Measurements from ENCODE around the gene SLC17A6.

Gene SLC17A6

DNA sequence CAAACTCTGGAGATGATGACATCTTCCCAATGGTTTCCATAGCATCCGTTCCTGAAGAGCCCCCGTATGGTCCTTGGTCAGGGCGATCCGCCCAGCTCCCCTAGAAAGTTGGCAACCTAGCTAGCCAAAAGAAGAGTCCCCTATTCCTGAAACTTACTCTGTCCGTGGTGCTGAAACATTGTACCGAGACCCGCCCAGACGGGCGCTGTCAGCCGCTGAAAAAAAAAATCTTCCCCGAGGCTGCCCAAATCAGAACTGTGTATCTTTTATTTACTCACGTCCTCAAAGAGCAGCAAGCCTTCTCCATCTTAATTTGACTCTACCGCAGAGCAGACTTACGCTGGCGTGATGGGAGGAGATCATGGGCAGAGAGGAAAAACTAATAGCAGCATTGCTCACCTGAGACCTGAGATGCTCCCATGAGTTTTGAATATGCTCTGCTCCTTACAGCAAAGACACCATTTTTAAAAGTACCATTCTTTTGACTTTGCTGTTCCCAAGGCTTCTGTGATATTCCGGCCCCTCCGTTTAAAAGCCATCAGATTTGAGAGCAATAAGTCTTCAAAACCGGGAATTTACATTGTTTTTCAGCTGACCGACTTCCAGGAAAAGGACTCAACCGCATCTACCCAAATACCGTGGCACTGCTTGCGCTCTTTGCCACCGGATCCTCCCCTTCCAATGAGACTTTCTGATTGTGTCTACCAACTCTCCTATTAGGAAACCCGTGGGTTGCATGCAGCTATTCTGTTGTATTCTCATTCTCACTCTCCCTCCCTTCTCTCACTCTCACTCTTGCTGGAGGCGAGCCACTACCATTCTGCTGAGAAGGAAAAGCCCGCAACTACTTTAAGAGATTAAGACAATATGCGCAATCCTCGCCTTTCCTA, at the start of gene SLC17A6:
TSS of gene SLC17A6 (plus strand) at position 786 of the 890 bp plus-strand sequence. CDS start 153 bp downstream, outside the sequence.
- peak; percentile 92 for DNase-seq

DNA sequence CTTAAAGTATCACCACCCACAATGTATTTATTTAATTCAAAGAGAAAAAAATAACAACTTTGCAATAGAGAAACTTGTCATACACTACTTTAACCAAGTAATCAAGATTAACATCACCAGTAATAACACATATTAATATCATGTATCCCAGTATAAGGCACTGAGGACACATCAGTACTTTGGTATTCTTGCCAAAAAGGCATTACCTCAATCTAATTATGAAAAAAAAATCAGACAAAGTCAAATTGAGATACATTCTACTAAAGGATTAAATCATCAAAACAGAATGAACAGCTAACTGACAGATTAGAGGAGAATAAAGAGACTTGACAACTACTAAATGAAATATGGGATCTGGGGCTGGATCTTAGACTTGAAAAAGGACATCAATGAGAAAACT, 35.8 kb upstream of the SLC17A6 start:
- no peak for DNase-seq

DNA sequence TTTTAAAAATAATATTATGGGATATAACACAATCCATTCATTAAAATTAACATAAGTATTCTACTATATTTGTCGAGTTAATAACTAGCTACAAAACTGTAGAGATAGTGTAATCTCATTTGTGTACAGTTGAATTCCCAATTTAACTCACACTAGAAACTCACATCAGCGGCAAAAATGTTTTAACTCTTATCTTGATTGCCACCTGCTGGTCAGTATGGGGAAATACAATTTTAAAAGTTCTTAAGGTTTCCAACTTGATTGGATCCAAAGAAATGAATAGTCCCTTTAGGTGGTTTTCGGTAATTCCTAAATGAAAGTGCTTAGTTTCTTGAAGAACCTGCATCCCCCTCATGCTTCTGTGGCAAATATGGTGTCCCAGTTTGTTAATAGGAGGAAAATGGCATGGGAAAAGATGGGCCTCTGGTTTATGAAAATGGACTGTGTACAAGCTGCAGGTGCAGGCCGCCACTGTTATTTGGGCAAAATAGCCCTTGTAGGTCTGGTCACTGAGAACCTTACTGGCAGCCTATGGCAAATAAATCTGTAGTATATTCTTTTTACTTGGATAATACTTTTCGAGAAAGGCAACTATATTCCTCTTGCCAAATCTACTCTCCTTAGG, 33.7 kb upstream of the SLC17A6 start:
- peak; percentile 59 for DNase-seq

DNA sequence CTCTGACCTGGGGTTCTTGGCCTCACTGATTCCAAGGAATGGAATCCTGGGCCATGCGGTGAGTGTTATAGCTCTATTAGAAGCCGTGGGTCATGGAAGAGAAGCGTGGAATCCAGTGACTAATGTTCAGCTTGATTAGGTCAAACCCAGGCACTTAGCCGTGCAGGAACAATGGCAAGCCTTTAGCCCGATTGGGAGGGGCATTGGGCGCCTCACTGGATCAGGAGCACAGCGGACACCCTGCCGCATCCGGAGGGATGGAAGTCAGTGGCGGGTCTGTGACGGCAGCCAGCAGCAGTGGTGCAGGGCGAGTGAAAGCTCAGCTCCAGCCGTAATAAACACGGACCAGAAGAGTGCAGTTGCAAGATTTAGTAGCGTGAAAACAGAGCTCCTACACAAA, 20.5 kb upstream of the SLC17A6 start:
- DNase-seq: no peak

DNA sequence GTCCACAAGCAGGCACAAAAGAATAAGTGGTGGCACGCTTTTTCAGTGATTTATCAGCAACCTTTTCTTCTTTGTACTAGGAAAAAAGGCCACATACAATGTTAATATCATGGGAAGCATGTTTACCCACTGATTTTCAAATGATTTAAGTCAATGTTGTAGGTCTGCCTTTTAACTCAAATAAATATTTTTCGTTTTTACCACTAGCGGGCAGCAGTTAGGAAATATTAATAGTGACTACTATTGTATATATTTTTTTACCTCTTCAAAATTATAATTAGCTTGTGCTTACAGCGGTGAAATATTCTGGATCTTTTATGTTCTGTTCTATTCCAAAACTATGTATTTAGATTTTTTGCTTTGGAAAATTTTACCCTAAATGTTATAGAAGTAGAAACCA, 6.4 kb upstream of the SLC17A6 start:
- DNase-seq: no peak

DNA sequence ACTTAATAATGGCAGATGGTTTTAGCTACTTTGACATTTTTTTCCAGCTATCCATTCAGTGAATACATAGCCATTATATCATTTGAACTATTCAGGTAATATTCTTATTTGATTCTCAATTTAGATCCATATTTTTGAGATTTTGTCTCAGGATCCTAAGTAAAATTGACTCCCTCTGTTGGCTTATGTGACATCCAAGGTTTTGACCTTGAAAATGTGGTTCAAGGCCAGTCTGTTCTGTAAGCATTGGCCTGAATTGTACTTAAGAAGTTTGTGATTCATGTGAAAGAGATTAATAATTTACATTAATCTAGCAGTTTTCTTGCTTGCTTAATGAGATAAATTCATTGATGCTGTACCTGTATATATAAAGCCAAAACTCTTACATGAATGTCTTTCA, 1.6 kb upstream of the SLC17A6 start:
- no peak for DNase-seq

DNA sequence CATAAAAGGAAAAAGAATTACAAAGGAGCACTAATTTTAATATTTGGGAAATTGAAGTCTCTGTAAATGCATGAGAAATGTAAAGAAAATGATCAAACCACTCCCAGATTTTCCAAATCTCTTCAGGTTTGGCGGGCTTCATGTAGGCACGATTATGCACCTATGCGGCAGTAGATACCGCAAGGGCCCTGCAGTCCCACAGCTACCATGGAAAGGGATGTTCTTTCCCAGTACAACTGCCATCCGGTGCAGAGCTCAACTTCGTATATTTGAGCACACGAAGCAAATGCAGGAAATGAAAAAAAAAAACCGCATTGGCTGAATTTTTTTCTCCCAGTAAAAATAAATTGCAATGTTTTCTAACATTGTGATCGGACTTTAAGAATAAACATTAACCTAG, 1.4 kb downstream of the SLC17A6 start:
- DNase-seq: peak; percentile 49

DNA sequence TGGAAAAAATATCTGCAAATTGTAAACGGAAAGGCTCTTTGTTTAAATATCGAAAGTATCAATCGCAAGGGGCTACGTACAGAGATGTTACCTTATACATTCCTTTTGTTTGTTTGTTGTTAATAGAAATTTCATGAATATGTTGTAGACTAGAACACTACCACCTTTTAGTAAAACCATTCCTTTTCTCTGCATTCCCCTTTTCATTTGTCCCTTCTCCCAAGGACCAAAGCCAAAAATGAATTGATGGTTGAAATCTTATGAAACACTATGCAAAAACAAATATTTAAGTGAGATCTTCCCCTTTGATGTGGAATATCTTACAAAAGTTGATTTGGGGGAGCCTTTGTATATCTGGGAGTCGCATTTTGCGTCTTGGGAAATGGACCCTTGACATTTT, 2.1 kb downstream of the SLC17A6 start:
- DNase-seq: peak; percentile 72

DNA sequence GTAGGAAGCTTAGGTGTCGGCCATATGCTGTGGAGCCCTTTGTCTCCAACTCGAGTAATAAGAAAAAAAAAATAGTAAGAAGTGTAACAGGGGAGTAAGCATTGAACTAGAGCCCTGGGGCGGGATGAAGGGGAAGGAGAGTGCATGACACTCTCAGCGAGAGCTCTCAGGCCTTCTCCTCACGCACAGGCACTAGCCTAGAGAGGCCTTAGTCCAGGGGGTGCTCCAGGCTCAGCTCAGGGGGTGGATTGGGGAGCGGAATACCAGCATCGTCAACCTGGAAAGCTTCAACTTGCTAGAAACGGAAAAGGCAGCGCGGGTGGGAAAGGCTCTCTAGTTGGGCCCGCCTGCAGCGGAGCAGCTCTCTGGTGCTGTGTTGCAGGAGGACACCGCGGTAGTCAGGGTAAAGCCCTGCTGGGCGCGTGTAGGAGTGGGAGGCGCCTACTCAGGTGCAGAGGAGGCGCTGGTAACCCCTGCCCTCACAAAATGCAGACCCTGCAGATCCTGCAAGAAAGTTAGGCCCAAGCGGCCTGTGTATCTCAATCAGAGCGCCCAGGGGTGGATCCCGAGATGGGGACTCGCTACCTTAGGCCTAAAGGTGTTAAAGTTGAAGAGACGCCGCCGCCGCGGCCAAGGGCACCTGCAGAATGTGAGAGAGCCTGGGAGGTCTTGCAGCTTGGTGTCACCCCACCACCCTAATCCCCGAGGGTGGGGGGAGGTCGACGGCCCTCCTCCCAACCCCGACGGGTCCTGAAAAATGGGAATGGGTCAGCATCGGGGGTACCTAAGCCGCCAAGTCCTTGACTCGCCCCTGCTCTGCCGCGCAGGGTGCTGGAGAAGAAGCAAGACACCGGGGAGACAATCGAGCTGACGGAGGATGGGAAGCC, 2.8 kb downstream of the SLC17A6 start:
- DNase-seq: peak; percentile 67

DNA sequence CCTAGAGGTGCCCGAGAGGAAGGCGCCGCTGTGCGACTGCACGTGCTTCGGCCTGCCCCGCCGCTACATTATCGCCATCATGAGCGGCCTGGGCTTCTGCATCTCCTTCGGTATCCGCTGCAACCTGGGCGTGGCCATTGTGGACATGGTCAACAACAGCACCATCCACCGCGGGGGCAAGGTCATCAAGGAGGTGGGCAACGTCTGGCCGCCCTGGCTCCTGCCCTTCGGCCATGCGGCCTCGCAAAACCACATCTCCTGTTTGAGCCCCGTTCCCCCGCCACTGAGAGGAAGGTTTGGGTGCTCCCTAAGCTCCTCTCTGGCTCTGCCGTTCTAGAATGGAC, 3.4 kb downstream of the SLC17A6 start:
- DNase-seq: no peak

DNA sequence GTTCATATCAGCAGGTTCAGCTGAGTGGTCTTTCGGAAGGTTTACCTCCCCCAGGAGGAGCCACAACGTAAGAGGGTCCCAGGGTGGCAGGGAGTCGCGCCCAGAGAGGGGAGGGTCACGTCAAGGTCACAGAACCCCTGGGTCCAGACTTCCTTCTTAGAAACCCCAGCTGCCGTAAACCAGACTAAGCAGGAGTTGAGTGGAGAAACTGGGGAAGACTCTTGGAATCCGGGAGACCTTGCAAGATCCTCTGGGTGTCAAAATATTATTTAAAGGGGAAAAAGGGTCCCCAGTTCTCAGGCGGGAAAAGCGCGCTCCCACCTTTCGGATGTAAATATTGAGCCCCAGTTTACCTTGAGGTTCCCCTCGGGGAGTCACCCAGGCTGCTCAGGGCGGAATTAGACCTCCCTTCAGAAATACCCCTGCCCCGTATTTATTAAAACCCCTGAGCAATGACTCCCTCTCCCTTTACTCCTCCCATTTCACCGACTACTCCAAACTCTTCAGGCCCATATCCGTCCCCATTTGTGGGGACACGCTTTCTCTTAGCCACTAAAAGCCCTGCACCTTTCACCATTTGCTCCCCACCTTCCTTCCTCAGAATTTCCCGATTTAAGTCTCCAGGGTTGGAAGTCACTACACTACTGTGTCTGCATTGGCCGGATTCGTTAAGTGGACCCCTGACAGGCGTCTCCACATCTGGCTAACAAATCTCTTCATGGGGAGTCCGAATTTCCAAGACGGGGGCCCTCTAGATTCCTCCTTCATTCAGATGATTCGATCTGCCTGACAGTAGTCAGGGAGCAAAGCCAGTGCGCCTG, 4.2 kb downstream of the SLC17A6 start:
- DNase-seq: peak; percentile 44

DNA sequence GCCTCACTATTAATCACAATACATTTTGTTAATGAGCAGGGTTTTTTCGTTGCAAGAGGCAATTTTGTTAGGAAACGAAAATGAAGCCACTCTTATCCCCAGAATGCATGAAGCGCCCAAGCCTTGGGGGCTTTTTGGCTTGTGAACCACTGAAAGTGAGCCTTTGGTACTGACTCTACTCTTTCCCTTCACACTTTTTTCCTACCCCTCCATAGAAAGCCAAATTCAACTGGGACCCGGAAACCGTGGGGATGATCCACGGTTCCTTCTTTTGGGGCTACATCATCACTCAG, 4.8 kb downstream of the SLC17A6 start:
- no peak for DNase-seq

DNA sequence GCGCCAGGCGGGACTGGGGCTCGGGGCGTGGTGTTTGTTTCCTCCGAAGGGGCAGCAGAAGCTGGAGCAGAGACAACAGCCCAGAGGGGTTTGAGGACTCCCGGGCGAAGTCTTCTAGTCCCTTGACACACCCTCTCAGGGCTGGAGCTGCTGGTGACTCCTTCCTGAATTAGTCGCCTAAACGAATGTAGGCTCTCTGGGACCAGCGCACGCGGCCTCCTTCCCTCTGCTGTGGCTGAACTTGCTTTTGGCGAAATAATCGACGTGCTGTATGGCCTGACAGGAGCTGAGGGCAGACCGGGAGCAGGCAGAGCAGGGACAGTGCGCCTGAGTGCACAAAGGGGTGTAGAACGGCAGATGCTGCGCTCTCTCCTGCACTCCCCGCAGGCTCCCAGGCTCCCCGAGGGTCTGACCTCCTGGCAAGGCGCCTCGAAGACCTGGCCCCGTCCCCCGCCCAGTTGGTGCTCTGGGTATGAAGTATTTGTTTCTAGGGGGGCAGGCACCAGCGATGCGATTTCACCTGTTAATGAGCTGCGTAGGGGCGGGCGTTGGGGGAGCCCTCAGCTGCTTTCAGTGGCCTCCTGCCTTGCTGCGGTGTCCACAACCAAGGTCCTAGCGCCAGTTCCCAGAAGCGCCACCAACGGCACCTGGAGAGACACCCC, 5.3 kb downstream of the SLC17A6 start:
- peak; percentile 77 for DNase-seq

DNA sequence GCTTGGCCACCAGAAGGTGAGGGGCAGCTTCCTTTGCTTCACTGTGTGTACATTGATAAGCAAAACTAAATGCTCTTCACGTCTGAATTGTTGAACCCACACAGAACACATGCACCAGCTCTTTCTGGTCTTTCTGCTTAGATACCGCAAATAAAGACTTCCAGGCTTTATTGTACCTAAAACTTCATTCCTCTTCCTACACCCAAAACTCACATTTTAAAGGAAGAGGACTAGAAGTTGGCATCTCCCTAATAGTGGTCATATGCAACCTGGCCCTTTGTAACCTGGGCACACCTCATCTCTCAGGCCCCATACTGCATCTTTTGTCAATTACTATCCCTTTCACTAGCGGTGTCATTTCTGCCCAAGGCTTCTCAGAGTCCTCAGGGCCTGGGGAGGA, 5.9 kb downstream of the SLC17A6 start:
- DNase-seq: peak; percentile 42

DNA sequence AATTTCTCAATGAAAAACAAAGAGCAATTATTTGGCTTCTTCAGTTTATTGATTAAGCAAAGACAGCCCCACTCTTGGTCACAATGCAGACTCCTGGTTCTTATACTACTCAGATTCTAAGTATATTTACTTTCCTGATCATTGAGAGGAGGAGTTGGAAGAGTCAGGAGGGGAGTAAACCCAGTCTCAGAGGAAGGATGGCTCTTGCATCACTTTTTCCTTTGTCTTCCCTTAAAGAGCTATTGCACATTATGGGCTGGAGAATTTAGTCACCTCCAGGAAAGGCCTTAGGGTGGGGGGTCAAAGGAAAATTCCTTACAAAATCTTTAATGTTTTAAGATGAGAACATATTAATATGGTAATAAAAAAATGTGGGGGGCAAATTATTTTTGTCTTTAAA, 8.1 kb downstream of the SLC17A6 start:
- DNase-seq: no peak

DNA sequence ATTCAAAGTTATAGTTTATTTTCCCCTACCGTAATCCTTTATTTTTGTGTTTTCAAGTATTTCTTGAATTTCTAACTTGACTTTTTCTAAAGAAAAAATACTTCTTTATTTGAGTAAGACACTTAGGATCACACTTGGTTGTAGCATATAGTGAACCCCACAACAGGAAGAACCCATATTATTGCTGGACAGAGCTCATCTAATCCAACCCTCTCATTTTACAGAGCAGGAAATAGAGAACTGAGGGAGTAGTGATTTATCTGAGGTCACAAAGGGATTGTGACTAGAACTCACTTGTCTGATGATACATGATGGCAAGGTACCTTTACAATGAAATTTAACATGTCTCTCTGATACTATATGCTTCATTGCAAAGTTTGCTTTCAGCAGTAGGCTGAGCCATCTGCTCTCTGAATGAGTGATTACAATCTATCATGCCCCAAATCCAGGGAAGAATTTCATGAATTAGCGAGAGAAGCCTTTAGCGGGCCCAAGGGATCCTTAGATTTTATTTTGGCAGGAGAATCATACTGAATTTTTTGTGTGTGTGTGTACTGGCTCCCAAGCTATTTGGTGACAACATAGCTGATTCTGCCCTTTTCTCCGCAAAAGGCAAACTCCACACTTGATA, 9.8 kb downstream of the SLC17A6 start:
- no peak for DNase-seq

DNA sequence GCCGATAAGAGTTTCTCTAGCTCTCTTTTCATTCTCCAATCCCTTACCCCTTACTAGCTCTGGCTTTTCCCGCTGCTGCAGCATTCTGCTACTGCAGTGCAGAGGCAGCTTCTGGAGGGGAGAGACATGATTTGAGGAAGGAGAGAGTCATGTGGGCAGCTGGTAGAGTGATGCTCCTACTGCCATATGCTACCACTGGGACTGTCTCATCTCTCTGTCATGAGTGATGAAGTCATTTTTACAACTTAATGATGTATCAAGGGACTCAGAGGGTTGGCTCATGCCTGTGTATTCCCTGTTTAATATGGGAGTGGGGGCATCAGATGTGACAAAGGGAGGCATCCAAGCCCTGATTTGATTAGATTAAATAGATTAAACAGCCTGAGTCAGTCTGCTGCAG, 11.3 kb downstream of the SLC17A6 start:
- peak; percentile 74 for DNase-seq

DNA sequence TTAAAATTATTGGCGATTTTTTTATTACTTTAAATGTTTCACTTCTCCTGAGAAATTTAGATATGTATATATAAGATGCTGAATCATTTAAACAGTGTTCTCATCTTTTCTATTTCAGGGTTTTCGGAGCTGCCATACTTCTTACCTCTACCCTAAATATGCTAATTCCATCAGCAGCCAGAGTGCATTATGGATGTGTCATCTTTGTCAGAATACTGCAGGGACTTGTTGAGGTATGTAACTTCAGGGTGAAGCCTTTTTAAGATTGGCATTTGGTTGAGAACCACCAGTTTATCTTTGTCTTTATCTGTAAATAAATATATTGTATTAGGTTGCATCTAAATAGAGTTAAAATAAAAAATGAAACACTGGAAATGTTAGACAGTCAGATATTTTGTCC, 21.1 kb downstream of the SLC17A6 start:
- no peak for DNase-seq

DNA sequence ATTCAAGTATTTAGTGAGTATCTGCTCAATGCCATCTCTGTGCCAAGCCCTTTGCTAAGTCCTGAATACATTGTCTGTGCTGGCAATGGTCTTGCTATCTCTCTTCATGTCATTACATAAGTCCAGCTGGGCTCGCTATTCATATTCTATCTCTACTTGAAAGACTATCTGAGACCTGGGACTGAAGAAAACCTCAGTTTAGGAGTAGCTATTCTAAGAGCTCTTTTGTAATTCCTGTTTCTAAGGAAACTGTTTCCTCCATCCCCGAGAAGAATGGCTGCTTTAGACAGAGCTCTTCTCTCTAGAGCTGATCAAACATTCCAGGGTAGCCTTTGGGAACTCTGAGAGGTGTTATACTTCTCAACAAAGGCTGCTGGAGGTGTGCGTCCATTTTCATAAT, 33.0 kb downstream of the SLC17A6 start:
- DNase-seq: no peak

DNA sequence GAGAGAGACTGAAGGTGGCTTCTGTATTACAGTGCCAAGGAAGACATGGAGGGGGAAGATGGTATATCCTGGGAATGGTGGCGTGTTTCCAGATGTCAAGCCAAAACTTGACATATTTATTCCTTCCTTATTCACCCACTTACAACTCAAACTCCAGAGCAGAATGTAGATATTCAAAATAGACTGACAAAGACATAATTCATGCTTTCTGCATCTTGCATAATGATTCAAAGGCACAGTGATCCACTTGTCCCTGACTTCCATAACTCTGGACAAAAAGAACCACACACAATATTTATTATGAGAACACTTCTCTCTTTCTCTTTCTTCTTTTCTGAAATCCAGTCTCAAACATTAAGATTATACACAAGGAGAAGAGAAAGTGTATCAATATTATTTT, 48.9 kb downstream of the SLC17A6 start:
- DNase-seq: no peak

DNA sequence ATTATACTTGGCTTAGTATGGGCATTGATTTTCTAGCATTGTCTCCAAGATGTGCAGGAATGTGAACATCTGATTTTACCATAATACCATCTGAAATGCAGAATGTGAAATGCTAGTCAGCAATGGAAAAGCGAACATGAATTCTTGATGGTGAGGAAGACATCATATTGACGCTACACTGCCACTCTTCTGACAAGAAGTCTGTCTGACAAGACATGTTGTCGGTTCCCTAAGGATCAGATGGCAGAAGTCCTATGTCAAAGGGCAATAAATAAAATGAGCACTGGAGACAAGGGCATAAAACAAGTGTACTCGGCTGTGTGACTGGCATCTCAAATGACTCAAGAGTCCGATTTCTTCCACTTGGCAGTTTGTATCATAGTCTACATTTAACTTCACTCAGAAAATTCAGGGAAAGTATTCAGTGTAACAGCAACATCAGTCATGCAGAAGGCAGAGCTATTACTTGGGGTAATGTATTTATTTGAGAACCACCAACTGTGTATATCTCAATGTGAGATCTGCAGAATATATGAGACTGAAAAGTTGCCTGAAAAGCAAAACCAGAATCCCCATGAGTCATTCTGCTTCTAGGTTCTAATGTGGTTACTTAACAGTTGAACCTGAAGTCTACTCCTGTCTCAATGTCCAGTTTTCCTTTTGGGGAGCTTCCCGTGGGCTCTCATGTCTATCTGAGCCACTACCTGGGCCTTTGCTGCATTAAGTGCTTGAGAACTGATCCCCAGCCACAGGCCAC, 51.5 kb downstream of the SLC17A6 start:
- peak; percentile 11 for DNase-seq
